HEK293 (cell line): ENCODE data around the gene CWF19L1.

ENCODE experiments used
- ATF2 ChIP-seq: fragments of 450-650 bp; formaldehyde crosslinking; IDR thresholded peaks from 2 replicates; pipeline ENCODE4 v1.5.1; 2016; ENCODE audit warnings: missing biosample characterization, missing genetic modification characterization, low read depth
- CTCF ChIP-seq: fragments of 450-650 bp; formaldehyde crosslinking; IDR thresholded peaks from 2 replicates; pipeline ENCODE4 v1.5.1; 2016; ENCODE audit warnings: missing biosample characterization, missing genetic modification characterization
- KLF16 ChIP-seq: fragments of 450-650 bp; formaldehyde crosslinking; IDR thresholded peaks from 2 replicates; pipeline ENCODE4 v1.5.1; 2017; ENCODE audit warnings: missing biosample characterization, missing genetic modification characterization
- PRDM10 ChIP-seq: fragments of 450-650 bp; formaldehyde crosslinking; IDR thresholded peaks from 2 replicates; pipeline ENCODE4 v1.5.1; 2016; ENCODE audit warnings: missing biosample characterization, missing genetic modification characterization
- REST ChIP-seq: fragments of 450-650 bp; formaldehyde crosslinking; IDR thresholded peaks from 2 replicates; pipeline ENCODE4 v1.5.1; 2016; ENCODE audit warnings: missing biosample characterization, missing genetic modification characterization
- TCF7L2 ChIP-seq: IDR thresholded peaks from 2 replicates; pipeline ENCODE4 v1.6.1; 2011; ENCODE audit warnings: low read depth, mild to moderate bottlenecking, inconsistent platforms, low read length, moderate library complexity, borderline replicate concordance
- TRIM28 ChIP-seq: IDR thresholded peaks from 2 replicates; pipeline ENCODE4 v1.6.1; 2011; ENCODE audit warnings: low read length, control low read depth, borderline replicate concordance
- ZBTB20 ChIP-seq: fragments of 450-650 bp; formaldehyde crosslinking; IDR thresholded peaks from 2 replicates; pipeline ENCODE4 v1.5.1; 2016; ENCODE audit warnings: missing biosample characterization, missing genetic modification characterization
- ZBTB6 ChIP-seq: fragments of 450-650 bp; formaldehyde crosslinking; IDR thresholded peaks from 2 replicates; pipeline ENCODE4 v1.5.1; 2017; ENCODE audit warnings: missing biosample characterization, missing genetic modification characterization
- ZNF561 ChIP-seq: fragments of 450-650 bp; IDR thresholded peaks from 2 replicates; pipeline ENCODE4 v1.5.1; 2018; ENCODE audit warnings: missing biosample characterization, missing genetic modification characterization, borderline replicate concordance
- ZNF660 ChIP-seq: fragments of 450-650 bp; IDR thresholded peaks from 2 replicates; pipeline ENCODE4 v1.5.1; 2018; ENCODE audit warnings: missing biosample characterization, mild to moderate bottlenecking, missing genetic modification characterization
- ZNF701 ChIP-seq: fragments of 450-650 bp; formaldehyde crosslinking; IDR thresholded peaks from 2 replicates; pipeline ENCODE4 v1.5.1; 2016; ENCODE audit warnings: missing biosample characterization, missing genetic modification characterization

- TF ChIP-seq PRDM10, result no peak
- TF ChIP-seq ZNF701, result no peak
- no peak for TF ChIP-seq ATF2 (tag by site-specific recombination)
- TF ChIP-seq CTCF (tag by site-specific recombination), result no peak
- TF ChIP-seq ZNF660 (tag by site-specific recombination), result no peak
- no peak for TF ChIP-seq ZBTB20 (tag by site-specific recombination)
- TF ChIP-seq TRIM28, result no peak
- no peak for TF ChIP-seq ZNF561 (tag by site-specific recombination)
- no peak for TF ChIP-seq TCF7L2
- TF ChIP-seq REST (tag by site-specific recombination), result no peak
- TF ChIP-seq ZBTB6 (tag by site-specific recombination), result no peak
- TF ChIP-seq KLF16 (tag by site-specific recombination), result no peak
Measured at GRCh38 chr10:100192350-100192749, 75.1 kb downstream of the CWF19L1 start.
